HepG2 (cell line): Measurements from ENCODE around the gene IDNK. TPM values are rescaled to one million over a fixed set of nuclear protein-coding genes. Genes with fewer than 3 reads are reported as not detected.

ENCODE experiments used
- ATAC-seq: fragments of 200-7000 bp; cut with Tn5 transposase; 3 replicates; pipeline ENCODE4 v1.9.1; 2020; ENCODE audit warnings: mild to moderate bottlenecking, moderate library complexity
- BruUV-seq: library from RNA; stranded (reverse); fragments of 400-500 nt; replicated peaks from 2 replicates; lab custom pipeline; 2021; lab: Mats Ljungman, UMichigan
- CTCF ChIA-PET: fragments of 300-600 bp; formaldehyde crosslinking; extraction: SDS; loops from one replicate; lab custom pipeline; 2021; ENCODE audit warnings: low total read pairs, inconsistent platforms, low intra/inter-chr PET ratio; lab: Yijun Ruan, JAX
- POLR2A ChIA-PET: fragments of 350-600 bp; sonication (Branson Sonifier 250); formaldehyde crosslinking; loops from one replicate; lab custom pipeline; 2020; ENCODE audit warnings: antibody characterized with exemption, inconsistent platforms; lab: Yijun Ruan, JAX
- DNase-seq: peaks from one replicate; pipeline ENCODE4 v3.0.0-alpha.2; 2015; ENCODE audit warnings: low spot score
- FAIRE-seq: peaks from 3 replicates; lab custom pipeline; 2011; peaks lifted over from hg19 to GRCh38; lab: Jason Lieb, UNC
- H2AFZ ChIP-seq: one replicate; pipeline ENCODE4 v1.6.1; 2011; ENCODE audit warnings: low read length, inconsistent platforms
- H3K27ac ChIP-seq: fragments of 300-600 bp; 3 replicates; pipeline ENCODE4 v1.8.0; 2011; ENCODE audit warnings: mixed run types, mild to moderate bottlenecking, mixed read lengths, low read length, inconsistent platforms; ENCODE audit not compliant: insufficient read depth; ENCODE audit errors: extremely low read length
- H3K27me3 ChIP-seq, 2 experiments: fragments of 200-600 bp in 1 of 2; 2 replicates in 1 of 2; 3 replicates in 1 of 2; pipeline versions ENCODE4 v1.6.0 to v1.8.0; 2011; ENCODE audit warnings: low read length in 2 of 2, mild to moderate bottlenecking in 2 of 2, moderate library complexity in 2 of 2, inconsistent platforms in 1 of 2; ENCODE audit not compliant: insufficient read depth in 2 of 2, control insufficient read depth in 1 of 2
- H3K36me3 ChIP-seq, 2 experiments: fragments of 200-600 bp in 1 of 2; replicated peaks in 1 of 2; 2 replicates in 1 of 2; 3 replicates in 1 of 2; pipeline versions ENCODE4 v1.5.1 to v1.8.0; 2011; ENCODE audit warnings: low read length in 2 of 2, inconsistent platforms in 1 of 2; ENCODE audit not compliant: insufficient read depth in 2 of 2, control insufficient read depth in 1 of 2
- H3K4me1 ChIP-seq: 2 replicates; pipeline ENCODE4 v1.5.1; 2012; ENCODE audit warnings: low read length, inconsistent platforms; ENCODE audit not compliant: insufficient read depth
- H3K4me2 ChIP-seq: 2 replicates; pipeline ENCODE4 v1.6.0; 2011; ENCODE audit warnings: low read depth, low read length, inconsistent platforms
- H3K4me3 ChIP-seq, 3 experiments: fragments of 200-600 bp in 1 of 3; sonication (generic), shearing (Covaris generic) in 1 of 3; replicated peaks in 1 of 3; 2 replicates each; pipeline ENCODE4 v1.5.1; 2011 to 2016; ENCODE audit warnings: low read length in 3 of 3, inconsistent platforms in 2 of 3, low read depth in 2 of 3, mild to moderate bottlenecking in 2 of 3, control low read depth in 1 of 3, mixed read lengths in 1 of 3; ENCODE audit not compliant: insufficient read depth in 1 of 3
- H3K79me2 ChIP-seq: one replicate; pipeline ENCODE4 v1.6.1; 2011; ENCODE audit warnings: low read length, inconsistent platforms; ENCODE audit not compliant: insufficient read depth
- H3K9ac ChIP-seq: 2 replicates; pipeline ENCODE4 v1.6.0; 2011; ENCODE audit warnings: mild to moderate bottlenecking, low read depth, low read length, inconsistent platforms; ENCODE audit not compliant: insufficient read depth
- H3K9me3 ChIP-seq: 2 replicates; pipeline ENCODE4 v1.5.1; 2012; ENCODE audit warnings: mild to moderate bottlenecking, low read length
- H4K20me1 ChIP-seq: 2 replicates; pipeline ENCODE4 v1.6.0; 2011; ENCODE audit warnings: inconsistent platforms, mild to moderate bottlenecking, low read length, moderate library complexity; ENCODE audit not compliant: insufficient read depth
- CEBPB ChIP-seq: IDR thresholded peaks from 2 replicates; pipeline ENCODE4 v1.6.1; 2011; ENCODE audit warnings: low read depth, low read length, improper control_type of control experiment, borderline replicate concordance
- HDAC2 ChIP-seq: sonication (generic); formaldehyde crosslinking; IDR thresholded peaks from 2 replicates; pipeline ENCODE4 v1.4.0; 2020; ENCODE audit warnings: missing genetic modification reagents
- RFXAP ChIP-seq: sonication (generic); formaldehyde crosslinking; IDR thresholded peaks from 2 replicates; pipeline ENCODE4 v1.4.0; 2020; ENCODE audit warnings: missing genetic modification reagents, borderline replicate concordance
- SMYD3 ChIP-seq: sonication (generic); formaldehyde crosslinking; IDR thresholded peaks from 2 replicates; pipeline ENCODE4 v1.8.1; 2023; ENCODE audit warnings: mild to moderate bottlenecking, missing genetic modification reagents
- ZFP91 ChIP-seq: sonication (generic); formaldehyde crosslinking; IDR thresholded peaks from 2 replicates; pipeline ENCODE4 v1.9.0; 2022; ENCODE audit warnings: missing genetic modification reagents, mild to moderate bottlenecking, borderline replicate concordance
- WGBS: methylation state at CpG from one replicate; pipeline ENCODE4 v1.1.6; 2017; ENCODE audit warnings: low lambda C conversion rate; 5-methylcytosine and 5-hydroxymethylcytosine counted together
- in situ Hi-C: cut with HindIII; loops from 2 replicates; pipeline ENCODE4 v1.10.0; 2017; ENCODE audit warnings: low pct_unique_long_range_greater_than_20kb; ENCODE audit not compliant: extremely low pct_ligation_motif_present
- intact Hi-C: fragments of 100-400 bp; cut with micrococcal nuclease; formaldehyde crosslinking; loops from one replicate; pipeline ENCODE4 v1.10.0; 2022; ENCODE audit not compliant: unreplicated experiment
- polyA plus RNA-seq, 8 experiments: library from polyadenylated mRNA; depleted of rRNA in 3 of 8; stranded (reverse) in 7 of 8; unstranded in 1 of 8; fragments of >200 nt; fragmentation: Illumina TruSeq in 4 of 8; extraction: Trizol in 4 of 8; gene quantifications; 2 replicates each; pipeline versions ENCODE4 v1.2.1 to v1.2.3, GENCODE V29; 2011 to 2016; ENCODE audit warnings: low read depth in 4 of 8, missing spikeins in 1 of 8, mixed read lengths in 1 of 8; ENCODE audit not compliant: insufficient read depth in 1 of 8
- total RNA-seq, 5 experiments: library from RNA; depleted of rRNA; stranded (reverse); fragments of >200 nt; fragmentation: Illumina TruSeq; extraction: Trizol; gene quantifications; 2 replicates each; pipeline ENCODE4 v1.2.3, GENCODE V29; 2016; ENCODE audit warnings: low read depth in 1 of 5

The IDNK gene
- total and polyA plus RNA-seq, 2 of the 13 experiments (the other 11 are each of a cell fraction or from before 2014, with no cell fraction given): 3.1 to 4.8 TPM

GRCh38 chr9:83639266-83639665 is 16.3 kb downstream of the IDNK start (continued):
- TF ChIP-seq ZFP91 (CRISPR knock-in tag) (no peak), HDAC2 (CRISPR knock-in tag) (no peak)

GRCh38 chr9:83642793-83643192 is 19.9 kb downstream of the IDNK start:
- no peak for FAIRE-seq
- Histone ChIP-seq H3K27ac (no peak overlapping the region), H3K9me3 (no peaks in the 10 kb centered on the region), H3K36me3 (peaks cover 3 to 4% of the 10 kb centered on the region in 2 experiments; a peak in 3 of 5 replicates), H3K79me2 (no peaks in the 10 kb centered on the region), H3K4me2 (no peak overlapping the region), H2AFZ (no peak overlapping the region), H3K4me3 (no peak overlapping the region), H4K20me1 (no peaks in the 10 kb centered on the region), H3K27me3 (no peaks in the 10 kb centered on the region), H3K9ac (no peak overlapping the region), H3K4me1 (peaks cover 3% of the 10 kb centered on the region)
- no peak for TF ChIP-seq SMYD3 (CRISPR knock-in tag)
- no peak for TF ChIP-seq CEBPB
- no peak for TF ChIP-seq RFXAP (CRISPR knock-in tag)
- no TSS peak for BruUV-seq
- in situ Hi-C loops (no loop called here), intact Hi-C loops (no loop called here)
- WGBS: 86% methylated on average over 4 of the region's 4 CpGs
- CTCF ChIA-PET: no interaction called here
- DNase-seq: no peak
- peak; percentile 81 for ATAC-seq
- POLR2A ChIA-PET: interaction anchor here (0.8 to 3.1 kb wide), 2 partner anchors 13 to 20 kb away, joined by 3 to 10 read pairs; partner anchors contain the start of gene IDNK
